Fibroblast of villous mesenchyme (primary cell): Measurements from ENCODE around the gene CCL13. TPM values are rescaled to one million over a fixed set of nuclear protein-coding genes. Genes with fewer than 3 reads are reported as not detected.

Experiments
- DNase-seq: peaks from one replicate; pipeline ENCODE4 v3.0.0-alpha.2; 2010; ENCODE audit warnings: low read depth
- H3K4me3 ChIP-seq: 2 replicates; pipeline ENCODE4 v1.5.1; 2011; ENCODE audit warnings: low read depth, mild to moderate bottlenecking, low read length
- total RNA-seq: library from RNA; depleted of rRNA; stranded (reverse); fragments of >200 nt; gene quantifications from 2 replicates; pipeline ENCODE4 v1.2.3, GENCODE V29; 2012
- TF ChIP-seq, protein P1 (sequence below): IDR thresholded peaks from 2 replicates; pipeline ENCODE4 v1.5.1; 2012; ENCODE audit warnings: low read depth, mild to moderate bottlenecking, low read length; ENCODE audit not compliant: insufficient read depth

Gene CCL13
- total RNA-seq, 1 donor, result not detected

GRCh38 chr17:34397265-34397664, 41.0 kb downstream of the CCL13 start:
- no peak for DNase-seq
- H3K4me3 ChIP-seq, result no peak overlapping the region
- TF ChIP-seq, protein P1, sequence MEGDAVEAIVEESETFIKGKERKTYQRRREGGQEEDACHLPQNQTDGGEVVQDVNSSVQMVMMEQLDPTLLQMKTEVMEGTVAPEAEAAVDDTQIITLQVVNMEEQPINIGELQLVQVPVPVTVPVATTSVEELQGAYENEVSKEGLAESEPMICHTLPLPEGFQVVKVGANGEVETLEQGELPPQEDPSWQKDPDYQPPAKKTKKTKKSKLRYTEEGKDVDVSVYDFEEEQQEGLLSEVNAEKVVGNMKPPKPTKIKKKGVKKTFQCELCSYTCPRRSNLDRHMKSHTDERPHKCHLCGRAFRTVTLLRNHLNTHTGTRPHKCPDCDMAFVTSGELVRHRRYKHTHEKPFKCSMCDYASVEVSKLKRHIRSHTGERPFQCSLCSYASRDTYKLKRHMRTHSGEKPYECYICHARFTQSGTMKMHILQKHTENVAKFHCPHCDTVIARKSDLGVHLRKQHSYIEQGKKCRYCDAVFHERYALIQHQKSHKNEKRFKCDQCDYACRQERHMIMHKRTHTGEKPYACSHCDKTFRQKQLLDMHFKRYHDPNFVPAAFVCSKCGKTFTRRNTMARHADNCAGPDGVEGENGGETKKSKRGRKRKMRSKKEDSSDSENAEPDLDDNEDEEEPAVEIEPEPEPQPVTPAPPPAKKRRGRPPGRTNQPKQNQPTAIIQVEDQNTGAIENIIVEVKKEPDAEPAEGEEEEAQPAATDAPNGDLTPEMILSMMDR, result no peak

DNA sequence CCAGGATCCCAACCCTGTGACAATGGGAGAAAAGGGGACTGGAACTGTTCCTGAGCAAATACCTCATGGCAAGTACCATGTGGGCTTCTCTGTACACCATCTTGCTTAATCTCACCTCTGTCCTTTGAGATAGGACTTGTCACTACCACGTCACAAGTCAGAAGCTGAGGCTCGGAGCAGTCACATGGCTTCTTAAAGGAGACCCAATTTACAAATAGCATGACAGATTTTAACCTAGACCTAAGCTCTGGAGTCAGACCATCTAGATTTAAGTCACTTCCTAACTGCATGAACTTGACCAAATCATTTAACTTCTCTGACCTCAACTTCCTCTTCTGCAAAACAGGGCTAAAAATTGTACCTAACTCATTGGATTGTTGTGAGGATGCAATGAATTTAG, 42.7 kb downstream of the CCL13 start:
- DNase-seq, result no peak
- TF ChIP-seq, protein P1, result no peak
- H3K4me3 ChIP-seq, result no peak overlapping the region

GRCh38 chr17:34399725-34400124, 43.4 kb downstream of the CCL13 start:
- no peak overlapping the region for H3K4me3 ChIP-seq
- DNase-seq, result no peak
- TF ChIP-seq, protein P1, result no peak

- TF ChIP-seq, protein P1, result no peak
- no peak for DNase-seq
- H3K4me3 ChIP-seq, result no peak overlapping the region
These were observed 44.1 kb downstream of the CCL13 start for GRCh38 chr17:34400301-34400931.

GRCh38 chr17:34401165-34401564, 44.9 kb downstream of the CCL13 start:
- DNase-seq, result no peak
- TF ChIP-seq, protein P1, result no peak

GRCh38 chr17:34403006-34403405, 46.7 kb downstream of the CCL13 start:
- no peak overlapping the region for H3K4me3 ChIP-seq
- DNase-seq, result no peak
- TF ChIP-seq, protein P1, result no peak

More at GRCh38 chr17:34401165-34401564, 44.9 kb downstream of the CCL13 start:
- H3K4me3 ChIP-seq, result no peak overlapping the region

DNA sequence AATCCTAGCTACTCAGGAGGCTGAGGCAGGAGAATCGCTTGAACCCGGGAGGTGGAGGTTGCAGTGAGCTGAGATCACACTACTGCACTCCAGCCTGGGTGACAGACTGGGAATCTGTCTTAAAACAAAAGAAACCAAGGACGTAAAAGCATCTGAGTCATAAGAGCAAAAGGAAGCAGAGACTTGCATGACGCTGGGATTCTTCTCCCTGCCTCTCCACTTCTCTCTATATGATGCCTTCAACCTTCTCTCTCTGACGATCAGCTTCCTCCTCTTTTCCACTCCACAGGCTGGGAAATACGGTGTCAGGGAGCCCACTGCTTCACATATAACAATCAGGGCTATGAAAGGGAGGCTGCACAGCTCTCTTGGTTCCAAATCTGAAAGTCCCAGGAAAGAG, 49.9 kb downstream of the CCL13 start:
- DNase-seq, result no peak
- no peak overlapping the region for H3K4me3 ChIP-seq
- TF ChIP-seq, protein P1, result no peak
